OCI-LY3 (cell line): Measurements from ENCODE around the gene ARHGEF16.

Experiments used
- CTCF ChIP-seq: fragments of 200-600, 300-600 bp; sonication (generic); IDR thresholded peaks from 2 replicates; pipeline ENCODE4 v1.5.1; 2014; ENCODE audit warnings: antibody characterized with exemption, low read length, low read depth
- EZH2phosphoT487 ChIP-seq: fragments of 200-600 bp; shearing (Covaris generic); IDR thresholded peaks from 2 replicates; pipeline ENCODE4 v1.6.1; 2018; ENCODE audit warnings: antibody characterized with exemption, mixed run types, low read depth

GRCh38 chr1:3413975-3414710, 40.3 kb upstream of the ARHGEF16 start:
- TF ChIP-seq CTCF (no peak), EZH2phosphoT487 (no peak)
